Left colon (tissue), 2 donors: ENCODE results near the gene CADPS. TPM values are rescaled to one million over a fixed set of nuclear protein-coding genes. Genes with fewer than 3 reads are reported as not detected.
A peak's percentile ranks its signal among the peaks of the same experiment; 100 is the strongest.

ENCODE experiments used
- ATAC-seq: fragments of 200-7000 bp; cut with Tn5 transposase; one replicate; pipeline ENCODE4 v1.9.1; 2020; ENCODE audit warnings: mild to moderate bottlenecking, moderate library complexity
- DNase-seq, 2 donors: peaks; one replicate each; pipeline ENCODE4 v3.0.0-alpha.2; 2020
- intact Hi-C, 2 donors: fragments of 100-400 bp; cut with DNase I in 1 of 2; cut with micrococcal nuclease in 1 of 2; formaldehyde crosslinking; loops; one replicate each; pipeline versions ENCODE4 v1.11.2 to v1.14.0; 2022; cut with DNase I, micrococcal nuclease
- total RNA-seq, 2 donors: library from RNA; stranded (reverse); fragmentation: NEBNext Ultra II Directional; extraction: Animal tissue kit (Norgen Biotek cat#: 25700); gene quantifications; one replicate each; pipeline ENCODE4 v1.2.1, GENCODE V29; 2021
- donor health status: DM: no; HTN: no; CAD: no.
- donor health status: DM: yes; HTN: yes; CAD: no.

The CADPS gene
- total RNA-seq, 2 donors from 2014 or later: 3.7 to 4.4 TPM

DNA sequence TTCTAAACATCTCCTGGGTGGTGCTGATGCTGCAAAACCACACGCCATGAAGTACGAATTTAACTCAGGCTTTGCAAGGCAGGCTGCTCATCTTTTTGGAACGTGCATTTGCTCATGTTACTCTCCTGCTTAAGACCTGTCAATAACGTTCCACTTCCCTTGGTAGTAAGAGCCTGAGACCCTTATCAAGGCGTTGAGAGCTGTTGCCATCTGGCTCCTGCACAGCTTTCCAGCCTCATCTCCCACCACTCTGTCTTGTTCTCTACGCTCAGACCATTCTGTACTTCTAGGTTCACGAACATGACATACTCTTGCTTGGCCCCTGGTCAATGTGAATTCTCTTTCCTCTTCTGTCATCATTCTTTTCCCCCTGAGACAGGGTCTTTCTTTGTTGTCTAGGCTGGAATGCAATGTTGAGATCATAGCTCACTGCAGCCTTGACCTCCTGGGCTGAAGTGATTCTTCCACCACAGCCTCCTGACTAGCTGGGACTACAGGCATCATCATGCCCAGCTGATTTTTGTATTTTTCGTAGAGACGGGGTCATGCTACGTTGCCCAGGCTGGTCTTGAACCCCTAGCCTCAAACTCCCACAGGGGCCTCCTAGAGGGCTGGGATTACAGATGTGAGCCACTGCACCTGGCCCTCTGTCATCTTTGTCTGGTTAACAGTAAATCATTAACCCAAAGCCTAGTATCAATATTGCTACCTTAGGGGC lies 202.8 kb downstream of the CADPS start:
- ATAC-seq (no peak), DNase-seq (no peak)
- intact Hi-C loops: no loop called here

DNA sequence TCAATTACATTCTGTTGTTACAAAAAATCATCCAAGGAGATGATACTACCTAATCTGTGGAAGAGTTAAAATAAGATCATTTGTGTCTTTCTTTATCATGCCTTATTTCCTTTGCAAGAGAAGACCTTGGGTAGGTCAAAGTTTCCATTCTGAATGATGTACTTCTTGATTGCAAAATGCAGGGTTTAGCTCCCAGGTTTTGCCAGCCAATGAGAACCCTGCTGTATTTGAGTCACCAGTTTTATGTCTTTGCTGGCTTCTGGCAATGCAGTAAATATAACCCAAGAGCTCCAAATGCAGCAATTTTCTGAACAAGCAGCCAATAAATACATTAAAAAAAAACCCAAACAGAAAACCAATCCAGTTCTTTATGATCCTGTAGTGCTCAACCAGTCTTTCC lies 204.9 kb downstream of the CADPS start:
- intact Hi-C loops: no loop called here
- no peak for ATAC-seq

GRCh38 chr3:62669161-62669560 lies 206.1 kb downstream of the CADPS start:
- DNase-seq (no peak), ATAC-seq (no peak)
- intact Hi-C loops: no loop called here

More for the DNA sequence above, 204.9 kb downstream of the CADPS start:
- DNase-seq: no peak

- DNase-seq: no peak
- ATAC-seq: no peak
- intact Hi-C loops: no loop called here
Observed at GRCh38 chr3:62667714-62668113, 207.5 kb downstream of the CADPS start.

DNA sequence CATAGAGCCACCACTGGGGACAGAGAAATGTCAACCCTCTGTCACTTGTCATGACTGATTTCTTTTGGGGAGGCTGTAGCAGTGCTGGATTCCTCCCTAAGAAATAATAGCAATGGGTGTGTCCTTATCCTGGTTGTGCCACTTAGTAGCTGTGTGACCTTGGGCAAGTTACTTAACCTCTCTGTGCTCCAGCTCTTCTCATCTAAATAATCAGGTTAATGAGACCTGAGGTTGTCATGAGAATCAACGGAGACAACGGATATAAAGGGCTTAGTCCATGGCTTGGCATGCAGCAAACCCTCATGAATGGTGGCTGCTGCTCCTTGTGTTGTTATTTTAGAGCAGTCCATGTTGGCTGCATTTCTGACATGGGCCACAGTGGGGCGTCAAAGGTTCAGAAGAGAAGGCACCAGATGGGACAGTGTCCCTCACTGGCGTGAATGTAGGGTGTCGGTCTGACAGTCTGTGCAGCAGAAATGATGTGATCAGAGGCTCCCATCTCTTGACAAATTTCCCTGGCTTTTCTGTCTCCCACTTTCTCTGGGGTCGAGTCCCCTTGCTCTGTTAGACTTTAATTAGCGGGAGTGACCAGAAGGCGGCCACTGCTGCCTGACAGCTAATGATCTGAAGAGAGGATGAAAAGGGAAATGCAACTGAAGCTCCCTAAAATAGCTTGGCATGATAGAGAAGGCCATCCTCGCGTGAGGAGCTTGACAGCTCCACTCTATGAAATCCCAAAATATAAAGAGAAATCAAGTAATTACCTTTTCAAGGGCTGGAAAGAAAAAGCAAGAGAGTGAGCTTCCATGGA lies 209.4 kb downstream of the CADPS start:
- intact Hi-C loops: no loop called here
- DNase-seq (peak; percentile 43 to 77), ATAC-seq (peak; percentile 85)

DNA sequence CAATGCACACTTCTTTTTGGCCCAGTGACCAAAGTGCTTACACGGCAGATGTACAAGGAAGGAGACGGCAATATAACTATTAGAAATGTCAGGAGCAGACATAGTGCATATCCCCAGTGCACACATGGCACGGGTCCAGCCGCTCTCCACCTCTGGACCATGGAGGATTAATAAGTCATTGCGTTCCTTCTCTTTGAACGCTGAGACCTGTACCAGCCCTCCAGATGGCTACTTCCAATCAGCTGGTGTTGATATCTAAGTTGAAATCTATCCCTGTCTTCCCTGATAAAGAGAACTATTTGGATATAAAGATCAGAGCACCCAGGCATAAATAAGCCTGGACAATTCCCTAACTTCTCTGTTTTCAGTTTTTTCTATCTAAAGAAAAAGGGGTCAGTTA lies 212.5 kb downstream of the CADPS start:
- DNase-seq (no peak), ATAC-seq (no peak)
- intact Hi-C loops: no loop called here

GRCh38 chr3:62659660-62660059 lies 215.6 kb downstream of the CADPS start:
- ATAC-seq: no peak
- intact Hi-C loops: no loop called here
- DNase-seq: no peak

DNA sequence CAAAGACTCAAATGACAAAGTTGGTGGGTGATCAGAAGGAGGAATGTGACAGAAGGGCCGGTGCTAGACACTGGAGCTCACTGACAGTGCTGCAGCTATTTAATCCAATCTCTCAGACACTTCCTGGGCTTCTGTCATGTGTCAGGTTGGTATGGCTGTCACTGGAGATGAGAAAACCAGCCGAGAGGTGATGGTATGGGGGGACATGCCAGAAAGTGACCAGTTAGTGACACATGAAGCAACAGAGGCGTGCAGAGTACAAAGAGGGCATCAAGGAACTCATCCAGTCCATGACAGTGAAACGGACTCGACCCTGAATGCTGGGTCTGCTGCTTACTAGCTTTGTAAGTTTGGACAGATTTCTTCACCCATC lies 219.5 kb downstream of the CADPS start:
- intact Hi-C loops: no loop called here
- no peak for ATAC-seq
- DNase-seq: no peak

GRCh38 chr3:62655056-62655690 lies 220.0 kb downstream of the CADPS start:
- intact Hi-C loops: no loop called here
- no peak for DNase-seq
- ATAC-seq: no peak

DNA sequence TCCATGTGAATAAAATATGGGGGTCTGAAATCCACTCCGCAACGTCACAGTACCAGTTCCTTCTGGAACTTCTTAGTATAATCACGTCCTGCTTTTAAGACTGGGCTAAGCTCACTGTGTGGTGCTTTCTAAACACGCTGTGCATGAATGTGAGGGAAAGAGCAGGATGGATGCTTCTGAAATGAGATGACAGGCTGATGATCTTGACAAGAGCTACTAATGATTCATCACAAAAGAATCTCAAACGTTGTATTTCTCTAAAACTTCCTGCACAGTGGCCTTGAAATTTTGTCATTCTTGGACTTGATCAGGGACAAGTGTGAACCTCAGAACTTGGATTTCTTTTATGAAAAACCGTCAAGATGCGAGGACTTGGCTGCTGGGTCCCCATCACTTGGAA lies 221.4 kb downstream of the CADPS start:
- ATAC-seq (no peak), DNase-seq (no peak)
- intact Hi-C loops: no loop called here

GRCh38 chr3:62647711-62648110 lies 227.5 kb downstream of the CADPS start:
- intact Hi-C loops: no loop called here
- DNase-seq: no peak
- no peak for ATAC-seq

- intact Hi-C loops: no loop called here
- DNase-seq: no peak
- no peak for ATAC-seq
Observed at GRCh38 chr3:62644493-62644892, 230.7 kb downstream of the CADPS start.

- intact Hi-C loops: loop anchor here in 1 of 2 donors (10.0 kb wide), 2 partner anchors 556 to 1176 kb away; partner anchors contain the start of gene C3orf49
- ATAC-seq: no peak
- no peak for DNase-seq
Observed at GRCh38 chr3:62638316-62638715, 236.9 kb downstream of the CADPS start.

DNA sequence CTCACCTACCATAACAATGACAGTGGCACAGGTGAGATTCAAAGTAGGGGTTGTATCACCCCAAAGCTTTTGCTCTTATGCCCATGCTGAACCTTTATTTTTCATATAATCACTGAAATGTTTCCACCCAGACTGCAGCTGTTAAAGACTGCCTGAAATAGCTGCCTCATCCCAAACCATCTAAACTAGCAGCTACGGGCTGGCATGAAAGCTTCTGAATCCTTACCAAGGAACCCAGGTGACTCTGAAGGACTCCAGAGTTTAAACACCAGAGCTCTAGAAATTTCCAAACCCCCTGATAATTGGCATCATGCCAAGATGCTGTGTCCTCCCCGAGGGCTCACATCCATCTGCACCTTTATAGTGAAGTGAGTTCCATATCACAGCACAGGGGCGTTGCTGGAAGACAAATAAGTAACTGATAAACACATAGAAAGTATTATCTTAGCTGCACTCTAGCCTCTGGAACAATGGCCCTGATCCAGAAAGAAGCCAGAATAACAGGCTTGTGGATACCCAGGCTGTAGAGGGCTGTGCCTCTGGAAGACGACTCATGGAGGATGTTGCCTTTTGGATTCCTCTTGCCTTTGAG lies 238.9 kb downstream of the CADPS start:
- ATAC-seq: no peak
- no peak for DNase-seq
- intact Hi-C loops: loop anchor here in 1 of 2 donors (10.0 kb wide), 2 partner anchors 558 to 1178 kb away; partner anchors contain the start of gene C3orf49

- intact Hi-C loops: loop anchor here in 1 of 2 donors (10.0 kb wide), 2 partner anchors 562 to 1182 kb away; partner anchors contain the start of gene C3orf49
- DNase-seq: no peak
- no peak for ATAC-seq
Observed at GRCh38 chr3:62632510-62633294, 242.5 kb downstream of the CADPS start.

DNA sequence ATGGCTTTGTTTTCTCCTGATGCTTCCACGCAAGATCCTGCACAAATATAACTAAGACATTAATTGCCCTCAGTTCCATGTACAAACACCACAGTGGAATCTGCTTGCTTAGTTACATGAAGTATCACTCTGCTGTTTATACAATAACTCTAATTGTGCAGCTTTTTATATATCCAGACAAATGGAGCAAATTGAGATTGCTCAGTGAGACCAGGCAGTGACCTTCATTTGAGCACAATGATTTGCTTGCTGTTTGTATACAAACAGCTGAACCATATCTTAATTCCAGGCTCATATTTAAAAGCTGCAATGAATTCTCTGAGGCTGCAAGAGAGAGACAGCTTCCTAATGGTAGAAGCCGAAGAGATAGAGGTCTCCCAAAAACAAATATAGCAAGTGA lies 243.7 kb downstream of the CADPS start:
- ATAC-seq (no peak), DNase-seq (no peak)
- intact Hi-C loops: loop anchor here in 1 of 2 donors (10.0 kb wide), 2 partner anchors 563 to 1183 kb away; partner anchors contain the start of gene C3orf49

- intact Hi-C loops: loop anchor here in 1 of 2 donors (10.0 kb wide), 2 partner anchors 564 to 1184 kb away; partner anchors contain the start of gene C3orf49
Observed at GRCh38 chr3:62630664-62631063, 244.6 kb downstream of the CADPS start.

GRCh38 chr3:62625268-62625667 lies 249.9 kb downstream of the CADPS start:
- no peak for DNase-seq
- intact Hi-C loops: no loop called here
- ATAC-seq: no peak

More at GRCh38 chr3:62630664-62631063, 244.6 kb downstream of the CADPS start:
- no peak for DNase-seq
- ATAC-seq: no peak
